ENCODE measurements around the gene EP400.

EP400 gene

GRCh38 chr12:131908092-131909080 is 41.4 kb upstream of the EP400 start:
- H2BK120ac ChIP-seq (ENCODE audit: low read depth, low read length): peak overlapping the region; percentile 47
- H3K14ac ChIP-seq (ENCODE audit: low read length): no peak overlapping the region
- DNase-seq (ENCODE audit: low spot score): no peak
- no peak overlapping the region for H2BK12ac ChIP-seq (ENCODE audit: low read length)
- H2AFZ ChIP-seq (ENCODE audit: low read length): no peak overlapping the region
- WGBS, 2 donors (ENCODE audit: extremely low coverage in 2 of 2, insufficient read length in 2 of 2, insufficient replicate concordance in 1 of 2): no CpG with 5 or more reads among the region's 96 CpGs
- H2BK5ac ChIP-seq (ENCODE audit: low read length): no peak overlapping the region
- H2AK5ac ChIP-seq (ENCODE audit: low read depth, low read length): no peak overlapping the region
- no peaks in the 10 kb centered on the region for H3K4me1 ChIP-seq (ENCODE audit: control insufficient read depth in 2 of 2, insufficient read depth in 1 of 2, low read depth in 1 of 2, low read length in 2 of 2)
- H3K4ac ChIP-seq (ENCODE audit: low read length): no peak overlapping the region
- peaks cover 35% of the 10 kb centered on the region for H3K79me1 ChIP-seq (ENCODE audit: low read depth, low read length)
- H3K9me3 ChIP-seq (replicated peaks in 1 of 2; ENCODE audit: control insufficient read depth in 2 of 2, insufficient read depth in 1 of 2, low read depth in 1 of 2, low read length in 2 of 2): no peaks in the 10 kb centered on the region
- H4K91ac ChIP-seq (ENCODE audit: low read depth, low read length, poor library complexity): no peak overlapping the region
- H2BK15ac ChIP-seq (ENCODE audit: low read length): no peak overlapping the region
- no peak overlapping the region for H3K4me3 ChIP-seq (ENCODE audit: low read length in 2 of 2)
- peaks cover 20 to 61% of the 10 kb centered on the region in 2 donors for H3K36me3 ChIP-seq (replicated peaks in 1 of 2; ENCODE audit: control insufficient read depth in 2 of 2, insufficient read depth in 2 of 2, low read length in 2 of 2)
- no peak overlapping the region for H3K9ac ChIP-seq (ENCODE audit: low read depth, low read length, poor library complexity)
- H4K8ac ChIP-seq (ENCODE audit: low read depth, low read length): peak overlapping the region; percentile 43
- H3K4me2 ChIP-seq (ENCODE audit: insufficient read depth, low read length, poor library complexity, severe bottlenecking): no peak overlapping the region
- no peak overlapping the region for H3K18ac ChIP-seq (ENCODE audit: low read length)
- peaks cover 0 to 2% (median 0%) of the 10 kb centered on the region in 3 experiments for H3K27me3 ChIP-seq (ENCODE audit: control insufficient read depth in 3 of 3, insufficient read depth in 3 of 3, low read depth in 1 of 3, low read length in 3 of 3)
- H3K27ac ChIP-seq (replicated peaks; ENCODE audit: low read length): no peak overlapping the region
- peak overlapping the region; percentile 43 for H3K23ac ChIP-seq (ENCODE audit: low read depth, low read length, poor library complexity)

DNA sequence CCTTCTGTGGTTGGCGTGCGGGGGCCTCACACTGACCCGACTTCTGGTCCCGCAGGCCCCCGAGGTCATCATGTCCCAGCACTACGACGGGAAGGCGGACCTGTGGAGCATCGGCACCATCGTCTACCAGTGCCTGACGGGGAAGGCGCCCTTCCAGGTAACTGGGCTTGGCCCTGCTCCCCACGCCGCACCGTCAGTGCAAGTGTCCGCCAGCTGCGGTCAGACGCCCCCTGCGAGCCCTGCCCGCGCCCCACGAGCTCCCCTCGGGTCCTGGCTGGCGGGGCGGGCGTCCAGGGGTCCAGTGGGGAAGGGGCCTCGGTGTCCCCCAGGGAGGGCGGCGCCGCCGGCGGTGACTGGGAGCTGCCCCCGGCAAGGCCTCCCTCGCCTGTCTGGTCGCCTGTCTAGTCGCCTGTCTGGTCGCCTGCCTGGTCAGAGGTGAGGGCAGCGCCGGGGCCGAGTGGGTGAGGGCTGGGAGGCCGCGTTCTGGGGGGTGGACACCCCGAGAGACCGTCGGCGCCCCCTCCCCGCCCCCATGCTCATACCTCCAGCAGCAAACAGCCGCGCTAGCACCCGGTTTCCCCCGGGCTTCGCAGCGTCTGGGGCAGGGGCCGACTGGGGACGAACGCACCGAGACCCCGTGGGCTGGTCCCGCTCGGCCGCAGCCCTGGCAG is 40.5 kb upstream of the EP400 start:
- no peak overlapping the region for H4K91ac ChIP-seq (ENCODE audit: low read depth, low read length, poor library complexity)
- H2BK12ac ChIP-seq (ENCODE audit: low read length): no peak overlapping the region
- H3K4me1 ChIP-seq (ENCODE audit: control insufficient read depth in 2 of 2, insufficient read depth in 1 of 2, low read depth in 1 of 2, low read length in 2 of 2): no peaks in the 10 kb centered on the region
- H3K36me3 ChIP-seq (replicated peaks in 1 of 2; ENCODE audit: control insufficient read depth in 2 of 2, insufficient read depth in 2 of 2, low read length in 2 of 2): peaks cover 26 to 69% of the 10 kb centered on the region in 2 donors
- H3K4me3 ChIP-seq (ENCODE audit: low read length in 2 of 2): no peak overlapping the region
- H2AFZ ChIP-seq (ENCODE audit: low read length): no peak overlapping the region
- no peak overlapping the region for H3K27ac ChIP-seq (replicated peaks; ENCODE audit: low read length)
- H3K18ac ChIP-seq (ENCODE audit: low read length): no peak overlapping the region
- H3K4me2 ChIP-seq (ENCODE audit: insufficient read depth, low read length, poor library complexity, severe bottlenecking): no peak overlapping the region
- H3K9ac ChIP-seq (ENCODE audit: low read depth, low read length, poor library complexity): no peak overlapping the region
- H2AK5ac ChIP-seq (ENCODE audit: low read depth, low read length): no peak overlapping the region
- H3K14ac ChIP-seq (ENCODE audit: low read length): no peak overlapping the region
- H2BK120ac ChIP-seq (ENCODE audit: low read depth, low read length): peak overlapping the region; percentile 47
- H2BK5ac ChIP-seq (ENCODE audit: low read length): no peak overlapping the region
- peaks cover 0 to 2% (median 0%) of the 10 kb centered on the region in 3 experiments for H3K27me3 ChIP-seq (ENCODE audit: control insufficient read depth in 3 of 3, insufficient read depth in 3 of 3, low read depth in 1 of 3, low read length in 3 of 3)
- WGBS, 2 donors (ENCODE audit: extremely low coverage in 2 of 2, insufficient read length in 2 of 2, insufficient replicate concordance in 1 of 2): no CpG with 5 or more reads among the region's 61 CpGs
- no peak overlapping the region for H4K8ac ChIP-seq (ENCODE audit: low read depth, low read length)
- H3K79me1 ChIP-seq (ENCODE audit: low read depth, low read length): peaks cover 31% of the 10 kb centered on the region
- no peaks in the 10 kb centered on the region for H3K9me3 ChIP-seq (replicated peaks in 1 of 2; ENCODE audit: control insufficient read depth in 2 of 2, insufficient read depth in 1 of 2, low read depth in 1 of 2, low read length in 2 of 2)
- no peak for DNase-seq (ENCODE audit: low spot score)
- H2BK15ac ChIP-seq (ENCODE audit: low read length): no peak overlapping the region
- peak overlapping the region; percentile 73 for H3K23ac ChIP-seq (ENCODE audit: low read depth, low read length, poor library complexity)
- H3K4ac ChIP-seq (ENCODE audit: low read length): no peak overlapping the region

GRCh38 chr12:131909752-131910219 is 40.0 kb upstream of the EP400 start:
- Histone ChIP-seq H3K27ac (replicated peaks; ENCODE audit: low read length) (no peak overlapping the region), H2BK120ac (ENCODE audit: low read depth, low read length) (no peak overlapping the region), H3K4me3 (ENCODE audit: low read length in 2 of 2) (no peak overlapping the region), H4K8ac (ENCODE audit: low read depth, low read length) (no peak overlapping the region), H3K18ac (ENCODE audit: low read length) (no peak overlapping the region), H3K9me3 (replicated peaks in 1 of 2; ENCODE audit: control insufficient read depth in 2 of 2, insufficient read depth in 1 of 2, low read depth in 1 of 2, low read length in 2 of 2) (no peaks in the 10 kb centered on the region), H3K14ac (ENCODE audit: low read length) (no peak overlapping the region), H2BK12ac (ENCODE audit: low read length) (no peak overlapping the region), H3K79me1 (ENCODE audit: low read depth, low read length) (peaks cover 26% of the 10 kb centered on the region), H3K36me3 (replicated peaks in 1 of 2; ENCODE audit: control insufficient read depth in 2 of 2, insufficient read depth in 2 of 2, low read length in 2 of 2) (peaks cover 32 to 74% of the 10 kb centered on the region in 2 donors), H3K4me1 (ENCODE audit: control insufficient read depth in 2 of 2, insufficient read depth in 1 of 2, low read depth in 1 of 2, low read length in 2 of 2) (no peaks in the 10 kb centered on the region), H3K9ac (ENCODE audit: low read depth, low read length, poor library complexity) (no peak overlapping the region), H3K23ac (ENCODE audit: low read depth, low read length, poor library complexity) (peak overlapping the region; percentile 73), H2BK5ac (ENCODE audit: low read length) (no peak overlapping the region), H3K27me3 (ENCODE audit: control insufficient read depth in 3 of 3, insufficient read depth in 3 of 3, low read depth in 1 of 3, low read length in 3 of 3) (peaks cover 0 to 2% (median 0%) of the 10 kb centered on the region in 3 experiments), H2AK5ac (ENCODE audit: low read depth, low read length) (no peak overlapping the region), H4K91ac (ENCODE audit: low read depth, low read length, poor library complexity) (no peak overlapping the region), H2AFZ (ENCODE audit: low read length) (no peak overlapping the region), H2BK15ac (ENCODE audit: low read length) (no peak overlapping the region), H3K4ac (ENCODE audit: low read length) (no peak overlapping the region), H3K4me2 (ENCODE audit: insufficient read depth, low read length, poor library complexity, severe bottlenecking) (no peak overlapping the region)
- no peak for DNase-seq (ENCODE audit: low spot score)
- no CpG with 5 or more reads among the region's 26 CpGs for WGBS, 2 donors (ENCODE audit: extremely low coverage in 2 of 2, insufficient read length in 2 of 2, insufficient replicate concordance in 1 of 2)
